ENCODE results near the gene C11orf21.

DNA sequence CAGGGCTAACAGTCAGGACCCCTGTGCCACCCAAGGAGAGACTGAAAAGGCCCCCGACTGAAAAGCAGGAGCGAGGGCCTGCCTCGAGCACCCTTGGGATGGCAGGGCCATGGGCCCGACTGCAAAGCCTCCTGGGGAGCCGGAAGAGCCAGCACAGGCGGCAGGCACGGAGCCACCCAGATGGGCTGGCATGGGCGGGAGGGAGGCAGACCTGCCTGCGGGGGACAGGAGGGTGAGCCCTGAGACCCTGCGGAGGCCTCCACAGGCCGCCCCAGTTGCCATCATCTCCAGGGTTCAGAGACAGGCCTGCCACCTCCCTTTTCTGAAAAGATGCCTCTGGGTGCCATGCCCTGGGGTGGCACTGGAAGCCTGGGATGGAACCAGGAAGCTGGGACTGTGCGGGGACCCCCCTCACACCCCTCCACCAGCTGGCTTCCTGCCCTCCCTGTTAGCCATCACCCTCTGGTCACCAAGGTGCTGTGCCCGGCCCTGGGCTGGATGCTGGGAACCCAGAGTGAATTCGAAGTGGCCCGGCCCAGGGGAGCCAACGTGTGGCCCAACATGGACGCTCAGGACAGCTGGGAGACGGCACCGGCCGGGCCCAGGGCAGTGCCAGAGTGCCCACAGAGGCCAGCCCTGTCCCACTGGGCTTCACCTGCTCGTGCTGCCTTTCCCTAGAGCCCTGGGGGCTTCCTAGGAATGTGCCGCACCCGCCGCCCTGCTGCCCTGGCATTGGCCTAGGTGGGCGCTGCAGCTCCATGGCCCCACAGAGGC lies 13.9 kb upstream of the C11orf21 start:
- no peak for TF ChIP-seq POLR2A (IDR thresholded peaks at IDR 0.05)
- TF ChIP-seq, protein P1, sequence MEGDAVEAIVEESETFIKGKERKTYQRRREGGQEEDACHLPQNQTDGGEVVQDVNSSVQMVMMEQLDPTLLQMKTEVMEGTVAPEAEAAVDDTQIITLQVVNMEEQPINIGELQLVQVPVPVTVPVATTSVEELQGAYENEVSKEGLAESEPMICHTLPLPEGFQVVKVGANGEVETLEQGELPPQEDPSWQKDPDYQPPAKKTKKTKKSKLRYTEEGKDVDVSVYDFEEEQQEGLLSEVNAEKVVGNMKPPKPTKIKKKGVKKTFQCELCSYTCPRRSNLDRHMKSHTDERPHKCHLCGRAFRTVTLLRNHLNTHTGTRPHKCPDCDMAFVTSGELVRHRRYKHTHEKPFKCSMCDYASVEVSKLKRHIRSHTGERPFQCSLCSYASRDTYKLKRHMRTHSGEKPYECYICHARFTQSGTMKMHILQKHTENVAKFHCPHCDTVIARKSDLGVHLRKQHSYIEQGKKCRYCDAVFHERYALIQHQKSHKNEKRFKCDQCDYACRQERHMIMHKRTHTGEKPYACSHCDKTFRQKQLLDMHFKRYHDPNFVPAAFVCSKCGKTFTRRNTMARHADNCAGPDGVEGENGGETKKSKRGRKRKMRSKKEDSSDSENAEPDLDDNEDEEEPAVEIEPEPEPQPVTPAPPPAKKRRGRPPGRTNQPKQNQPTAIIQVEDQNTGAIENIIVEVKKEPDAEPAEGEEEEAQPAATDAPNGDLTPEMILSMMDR (IDR thresholded peaks at IDR 0.05) = no peak
- no peak for TF ChIP-seq EP300 (IDR thresholded peaks at IDR 0.05)

All from ovary (tissue), 3 donors.